IPS-20b (cell line): ENCODE data around the gene FOXL3.

Experiments
- H3K27ac ChIP-seq: one replicate; pipeline ENCODE4 v1.5.1; 2013; ENCODE audit warnings: low read length
- H3K27me3 ChIP-seq: 2 replicates; pipeline ENCODE4 v1.6.1; 2013; ENCODE audit warnings: mild to moderate bottlenecking, low read length, inconsistent platforms; ENCODE audit not compliant: insufficient read depth
- H3K36me3 ChIP-seq: 2 replicates; pipeline ENCODE4 v1.6.1; 2013; ENCODE audit warnings: low read depth, mild to moderate bottlenecking, inconsistent platforms, low read length, moderate library complexity; ENCODE audit not compliant: insufficient read depth
- H3K4me1 ChIP-seq: 2 replicates; pipeline ENCODE4 v1.6.1; 2013; ENCODE audit warnings: mild to moderate bottlenecking, control low read depth, inconsistent platforms, low read length, moderate library complexity; ENCODE audit not compliant: insufficient read depth
- H3K4me3 ChIP-seq: 2 replicates; pipeline ENCODE4 v1.5.1; 2013; ENCODE audit warnings: mild to moderate bottlenecking, low read length, inconsistent platforms
- H3K9ac ChIP-seq: 2 replicates; pipeline ENCODE4 v1.6.1; 2013; ENCODE audit warnings: low read depth, mild to moderate bottlenecking, inconsistent platforms, low read length, moderate library complexity
- H3K9me3 ChIP-seq: 2 replicates; pipeline ENCODE4 v1.6.1; 2013; ENCODE audit warnings: mild to moderate bottlenecking, low read depth, low read length, inconsistent platforms; ENCODE audit not compliant: insufficient read depth

FOXL3 gene

DNA sequence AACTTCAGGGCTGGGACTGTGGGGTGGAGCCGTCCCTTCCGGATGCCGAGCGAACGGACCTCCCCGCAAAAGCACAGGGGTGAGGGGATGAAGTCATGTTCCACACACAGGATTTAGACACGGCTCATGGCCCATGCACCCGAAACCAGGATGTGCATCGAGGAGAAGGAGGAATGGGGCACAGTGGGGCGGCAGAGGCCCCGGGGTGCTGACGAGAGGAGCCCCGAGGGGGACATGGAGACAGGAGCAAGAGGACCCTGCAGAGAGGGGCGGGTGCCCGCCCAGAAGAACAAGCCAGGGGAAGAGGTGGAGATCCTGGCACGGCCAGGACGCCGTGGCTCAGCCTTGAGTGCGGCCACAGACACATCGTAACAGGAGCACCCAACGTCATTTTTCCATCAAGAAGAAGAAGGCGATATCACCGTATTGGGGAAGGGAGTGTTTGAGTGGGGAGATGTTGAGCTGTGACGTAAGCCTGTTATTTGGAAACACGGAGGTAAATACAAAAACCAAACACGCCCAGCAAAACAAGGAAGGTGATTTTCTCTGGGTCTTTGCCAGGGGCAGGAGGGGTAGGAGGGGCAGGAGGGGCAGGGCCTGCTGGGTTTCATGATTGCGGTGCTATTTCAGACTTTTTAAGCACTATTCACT lies 25.3 kb upstream of the FOXL3 start:
- Histone ChIP-seq H3K9me3 (peaks cover 83% of the 10 kb centered on the region), H3K27me3 (no peaks in the 10 kb centered on the region), H3K36me3 (peaks cover 12% of the 10 kb centered on the region), H3K27ac (no peak overlapping the region), H3K4me3 (no peak overlapping the region), H3K4me1 (no peaks in the 10 kb centered on the region), H3K9ac (no peak overlapping the region)

DNA sequence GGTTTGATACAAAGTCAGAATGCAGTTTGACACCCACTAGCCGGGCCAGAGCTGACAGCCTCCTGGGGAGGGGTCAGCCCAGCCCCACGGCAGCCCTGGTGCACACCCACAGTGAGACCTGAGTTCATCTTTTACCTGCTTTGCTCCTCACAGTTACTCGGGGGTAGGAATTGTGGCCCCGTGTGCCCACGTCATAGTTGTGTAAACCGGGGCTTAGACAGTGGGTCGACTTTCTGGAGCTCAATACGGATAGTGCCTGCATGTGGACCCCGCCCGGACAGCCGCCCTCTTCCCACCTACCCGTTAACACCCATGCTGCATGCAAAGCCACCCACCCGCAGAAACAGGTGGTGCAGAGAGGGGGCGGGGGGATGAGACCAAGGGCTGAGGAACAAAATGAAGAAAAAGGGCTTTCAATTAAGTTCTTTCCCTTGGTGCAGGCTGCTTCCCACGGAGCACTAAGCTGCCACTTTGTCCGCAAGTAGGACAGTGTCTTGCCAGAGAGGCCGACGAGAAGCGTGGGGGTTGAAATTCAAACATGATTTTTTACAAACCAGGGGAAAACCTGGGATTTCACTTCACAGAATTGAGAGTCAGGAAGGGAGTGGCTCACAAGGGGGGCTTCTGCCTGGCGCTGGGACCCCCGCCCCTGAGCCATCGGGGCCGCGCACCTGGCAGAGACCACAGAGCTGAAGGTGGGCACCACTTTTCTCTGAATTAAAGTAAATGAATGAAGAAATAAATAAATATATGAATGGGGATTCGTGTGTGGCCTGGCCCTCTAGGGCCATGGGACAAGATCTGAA lies 24.6 kb upstream of the FOXL3 start:
- H3K9ac ChIP-seq: no peak overlapping the region
- peaks cover 83% of the 10 kb centered on the region for H3K9me3 ChIP-seq
- no peak overlapping the region for H3K27ac ChIP-seq

DNA sequence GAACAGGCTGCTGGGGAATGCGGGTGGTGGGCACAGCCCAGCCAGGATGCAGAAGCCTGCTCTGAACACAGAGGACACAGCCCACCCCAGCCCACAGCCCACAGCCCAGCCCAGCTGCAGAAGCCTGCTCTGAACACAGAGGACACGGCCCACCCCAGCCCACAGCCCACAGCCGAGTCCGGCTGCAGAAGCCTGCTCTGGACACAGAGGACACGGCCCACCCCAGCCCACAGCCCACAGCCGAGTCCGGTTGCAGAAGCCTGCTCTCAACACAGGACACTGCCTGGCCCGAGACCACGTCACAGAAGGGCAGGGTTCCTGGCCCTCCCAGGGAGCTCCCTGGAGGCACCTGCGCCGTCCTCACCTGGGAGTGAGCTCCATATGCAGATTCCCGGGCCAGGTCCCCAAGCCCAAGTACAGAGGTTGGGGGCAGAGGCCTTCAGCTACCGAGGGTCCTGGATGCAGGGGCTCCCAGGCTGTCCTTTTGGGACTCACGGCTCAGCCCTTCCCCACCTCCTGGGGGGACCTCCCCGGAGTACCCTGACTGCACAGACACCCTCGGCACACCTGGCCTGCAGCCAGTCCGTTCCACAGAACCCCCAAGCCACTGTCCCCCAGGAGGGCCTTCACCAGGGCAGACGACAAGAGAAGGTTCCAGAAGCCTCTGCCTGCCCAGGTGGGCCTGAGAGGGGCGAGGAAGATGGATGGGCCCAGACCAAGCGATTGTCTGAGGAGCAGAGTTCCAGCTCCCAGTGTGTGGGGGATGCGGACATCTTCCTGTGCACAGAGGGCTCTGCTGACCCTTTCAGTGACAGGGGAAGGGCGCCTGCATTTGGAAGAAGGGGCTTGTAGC lies 23.7 kb upstream of the FOXL3 start:
- no peaks in the 10 kb centered on the region for H3K27me3 ChIP-seq
- no peaks in the 10 kb centered on the region for H3K4me1 ChIP-seq
- H3K27ac ChIP-seq: no peak overlapping the region
- no peak overlapping the region for H3K9ac ChIP-seq
- no peak overlapping the region for H3K4me3 ChIP-seq
- peaks cover 81% of the 10 kb centered on the region for H3K9me3 ChIP-seq
- H3K36me3 ChIP-seq: no peaks in the 10 kb centered on the region

More for the DNA sequence above, 24.6 kb upstream of the FOXL3 start:
- Histone ChIP-seq H3K4me1 (no peaks in the 10 kb centered on the region), H3K36me3 (peaks cover 4% of the 10 kb centered on the region), H3K27me3 (no peaks in the 10 kb centered on the region), H3K4me3 (no peak overlapping the region)

GRCh38 chr7:266851-267840 lies 22.8 kb upstream of the FOXL3 start:
- Histone ChIP-seq H3K9me3 (peaks cover 72% of the 10 kb centered on the region), H3K27me3 (no peaks in the 10 kb centered on the region), H3K4me1 (no peaks in the 10 kb centered on the region), H3K9ac (no peak overlapping the region), H3K27ac (no peak overlapping the region), H3K4me3 (no peak overlapping the region), H3K36me3 (no peaks in the 10 kb centered on the region)

- Histone ChIP-seq H3K27ac (no peak overlapping the region), H3K27me3 (no peaks in the 10 kb centered on the region), H3K9ac (no peak overlapping the region), H3K9me3 (peaks cover 80% of the 10 kb centered on the region), H3K4me3 (no peak overlapping the region), H3K36me3 (no peaks in the 10 kb centered on the region), H3K4me1 (no peaks in the 10 kb centered on the region)
These were observed 21.0 kb upstream of the FOXL3 start for GRCh38 chr7:268991-269390.

DNA sequence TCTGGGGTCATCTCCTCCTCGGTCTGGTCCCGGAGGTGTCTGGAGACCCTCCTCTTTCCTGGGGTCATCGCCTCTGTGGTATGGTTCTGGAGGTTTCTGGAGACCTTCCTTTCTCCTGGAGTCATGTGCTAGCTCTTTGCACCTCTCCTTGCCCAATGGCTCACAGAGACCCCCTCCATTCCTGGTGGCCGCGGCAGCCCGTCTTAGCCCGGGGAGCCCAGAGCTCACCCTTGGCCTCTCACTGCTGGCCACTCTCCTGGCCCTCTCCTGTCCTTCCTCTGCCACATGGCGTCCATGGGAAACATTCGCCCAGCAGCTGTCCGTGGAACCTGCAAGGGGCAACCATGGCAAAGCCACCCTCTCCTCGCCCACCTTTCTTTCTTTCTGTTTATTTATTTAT lies 20.2 kb upstream of the FOXL3 start:
- H3K27me3 ChIP-seq: no peaks in the 10 kb centered on the region
- H3K4me3 ChIP-seq: no peak overlapping the region
- no peak overlapping the region for H3K9ac ChIP-seq
- no peak overlapping the region for H3K27ac ChIP-seq
- no peaks in the 10 kb centered on the region for H3K4me1 ChIP-seq
- H3K9me3 ChIP-seq: peaks cover 80% of the 10 kb centered on the region
- H3K36me3 ChIP-seq: no peaks in the 10 kb centered on the region

DNA sequence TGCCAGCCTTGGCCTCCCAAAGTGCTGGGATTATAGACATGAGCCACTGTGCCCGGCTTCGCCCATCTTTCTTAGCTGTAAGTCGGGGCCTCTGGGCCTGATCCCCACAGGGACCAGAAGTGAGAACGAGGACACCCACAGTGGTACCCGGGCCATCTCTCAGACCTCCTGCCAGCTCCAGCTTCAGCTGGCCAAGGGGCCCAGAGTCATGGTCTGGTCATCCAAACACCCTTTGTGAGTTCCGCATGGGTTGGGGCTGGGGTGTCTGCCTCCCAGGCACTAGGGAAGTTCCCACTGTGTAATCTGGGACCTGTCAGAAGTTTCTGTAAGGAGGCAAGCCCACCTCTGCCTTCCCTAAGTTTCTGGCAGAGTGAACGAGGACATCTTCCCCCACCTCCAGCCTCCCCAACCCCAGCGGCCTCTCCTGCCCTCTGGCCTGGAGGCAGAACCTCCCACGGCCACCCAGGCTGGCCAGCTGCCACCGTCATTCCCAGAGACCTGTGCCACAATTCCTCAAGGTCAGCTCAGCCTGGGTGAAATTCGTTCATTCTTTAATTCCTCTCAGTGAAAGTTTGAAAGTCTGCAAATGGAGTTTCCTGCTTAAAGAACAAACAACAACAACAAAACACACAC lies 19.5 kb upstream of the FOXL3 start:
- Histone ChIP-seq H3K27me3 (no peaks in the 10 kb centered on the region), H3K9ac (no peak overlapping the region), H3K4me3 (no peak overlapping the region), H3K4me1 (no peaks in the 10 kb centered on the region), H3K36me3 (no peaks in the 10 kb centered on the region), H3K27ac (no peak overlapping the region), H3K9me3 (peaks cover 80% of the 10 kb centered on the region)

- H3K9ac ChIP-seq: no peak overlapping the region
- H3K27ac ChIP-seq: no peak overlapping the region
- no peaks in the 10 kb centered on the region for H3K27me3 ChIP-seq
- H3K9me3 ChIP-seq: peaks cover 86% of the 10 kb centered on the region
- H3K4me1 ChIP-seq: no peaks in the 10 kb centered on the region
- no peak overlapping the region for H3K4me3 ChIP-seq
- H3K36me3 ChIP-seq: no peaks in the 10 kb centered on the region
These were observed 18.5 kb upstream of the FOXL3 start for GRCh38 chr7:271266-272107.

DNA sequence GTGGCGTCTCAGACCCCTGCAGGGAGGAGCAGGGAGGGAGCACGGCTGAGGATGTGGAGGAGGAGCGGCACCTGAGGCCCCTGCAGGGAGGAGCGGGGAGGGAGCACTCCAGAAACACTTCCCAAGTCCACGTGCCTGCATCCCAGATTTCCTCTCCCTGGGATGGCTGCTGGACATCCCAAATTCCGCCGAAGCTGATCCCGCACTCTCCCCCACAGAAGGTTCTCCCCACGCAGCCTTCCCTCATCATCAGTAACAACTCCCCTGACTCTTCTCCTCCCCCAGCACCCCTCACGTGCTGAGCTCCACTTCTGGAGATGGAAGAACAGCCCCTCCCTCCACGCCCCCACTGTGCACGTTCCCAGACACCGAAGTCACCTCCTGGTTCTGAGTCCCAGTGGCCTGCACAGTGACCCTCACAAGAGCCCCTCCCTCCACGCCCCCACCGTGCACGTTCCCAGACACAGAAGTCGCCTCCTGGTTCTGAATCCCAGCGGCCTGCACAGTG lies 17.8 kb upstream of the FOXL3 start:
- Histone ChIP-seq H3K9me3 (peaks cover 86% of the 10 kb centered on the region), H3K36me3 (no peaks in the 10 kb centered on the region), H3K27me3 (no peaks in the 10 kb centered on the region), H3K9ac (no peak overlapping the region), H3K27ac (no peak overlapping the region), H3K4me3 (no peak overlapping the region), H3K4me1 (no peaks in the 10 kb centered on the region)

GRCh38 chr7:272631-273030 lies 17.3 kb upstream of the FOXL3 start:
- Histone ChIP-seq H3K9me3 (peaks cover 86% of the 10 kb centered on the region), H3K4me3 (no peak overlapping the region), H3K27me3 (no peaks in the 10 kb centered on the region)

More at GRCh38 chr7:272631-273030, 17.3 kb upstream of the FOXL3 start:
- Histone ChIP-seq H3K36me3 (no peaks in the 10 kb centered on the region), H3K4me1 (no peaks in the 10 kb centered on the region), H3K27ac (no peak overlapping the region), H3K9ac (no peak overlapping the region)
